HCEC 1CT (cell line): ENCODE results near the gene UFD1.

Experiments
- DNase-seq: peaks from one replicate; pipeline ENCODE4 v3.0.0-alpha.2; 2017

UFD1 gene

DNA sequence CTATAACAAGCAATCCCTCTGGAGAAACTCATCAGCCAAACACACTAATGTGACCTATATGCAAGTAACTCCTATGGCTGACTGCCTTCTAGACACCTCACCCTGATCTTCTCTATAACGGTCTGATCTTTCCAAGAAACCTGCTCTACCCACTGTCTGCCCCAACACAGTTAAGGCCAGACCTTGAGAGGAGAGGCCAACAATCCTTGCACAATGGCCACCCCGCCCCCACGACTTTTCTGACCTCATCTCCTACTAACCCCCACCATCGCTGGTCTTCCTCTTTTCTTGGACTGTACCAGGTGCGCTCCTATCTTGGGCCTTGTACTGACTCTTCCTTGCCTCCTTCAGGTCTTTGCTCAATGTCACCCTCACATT, 59.9 kb downstream of the UFD1 start:
- DNase-seq, result no peak

DNA sequence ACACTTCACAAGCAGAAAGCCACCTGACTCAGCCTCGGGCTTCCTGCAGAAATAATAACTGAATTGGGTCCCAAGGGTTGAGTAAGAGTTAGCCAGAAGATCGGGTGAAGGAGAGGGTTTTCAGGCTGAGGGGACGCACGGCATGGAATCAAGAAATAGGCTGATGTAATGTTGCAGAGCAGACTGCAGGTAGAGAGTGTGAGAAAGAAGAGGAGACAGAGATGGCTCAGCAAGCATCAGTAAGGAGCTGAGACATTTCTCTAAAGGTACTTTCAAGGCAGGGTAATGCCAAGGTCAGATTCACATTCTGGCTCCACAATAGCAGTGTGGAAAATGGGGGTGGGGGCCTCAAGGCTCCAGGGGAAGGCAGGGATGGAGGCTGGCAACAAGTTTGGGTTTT, 66.1 kb downstream of the UFD1 start:
- DNase-seq, result no peak

DNA sequence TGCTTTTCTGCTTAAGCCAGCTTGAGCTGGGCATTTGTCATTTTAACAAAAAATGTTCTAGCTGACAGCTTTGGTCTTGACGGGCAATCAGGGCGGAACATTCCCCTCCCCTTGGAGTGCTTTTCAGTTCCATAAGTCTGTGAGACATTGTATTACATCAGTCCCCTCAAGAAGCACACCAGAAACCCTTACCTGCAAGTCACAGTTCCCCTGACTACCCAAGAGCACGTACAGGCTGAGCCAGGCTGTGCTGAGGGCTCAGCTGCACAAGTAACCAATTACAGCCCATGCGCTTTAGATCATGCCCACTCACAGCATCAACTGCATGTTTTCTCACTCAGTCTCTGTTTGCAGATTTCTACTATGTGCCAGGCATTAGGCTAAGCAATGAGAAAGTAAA, 66.5 kb downstream of the UFD1 start:
- no peak for DNase-seq

DNA sequence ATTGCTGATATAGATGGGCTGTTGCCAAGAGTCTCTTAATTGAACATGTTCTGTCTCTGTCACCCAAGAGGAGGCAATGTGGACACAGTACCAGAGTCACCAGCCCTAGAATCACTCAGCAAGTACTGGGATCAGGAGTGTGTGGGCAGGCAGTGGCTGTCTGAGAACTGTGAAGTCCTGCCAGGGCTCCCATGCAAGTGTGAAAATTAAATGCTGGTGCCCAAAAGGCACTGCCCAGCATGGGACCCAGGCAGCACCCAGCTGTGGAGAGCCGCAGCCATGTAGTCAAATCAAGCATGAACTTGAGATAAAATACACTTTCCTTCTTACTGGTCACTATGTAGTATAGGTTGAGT, 67.3 kb downstream of the UFD1 start:
- DNase-seq, result no peak

DNA sequence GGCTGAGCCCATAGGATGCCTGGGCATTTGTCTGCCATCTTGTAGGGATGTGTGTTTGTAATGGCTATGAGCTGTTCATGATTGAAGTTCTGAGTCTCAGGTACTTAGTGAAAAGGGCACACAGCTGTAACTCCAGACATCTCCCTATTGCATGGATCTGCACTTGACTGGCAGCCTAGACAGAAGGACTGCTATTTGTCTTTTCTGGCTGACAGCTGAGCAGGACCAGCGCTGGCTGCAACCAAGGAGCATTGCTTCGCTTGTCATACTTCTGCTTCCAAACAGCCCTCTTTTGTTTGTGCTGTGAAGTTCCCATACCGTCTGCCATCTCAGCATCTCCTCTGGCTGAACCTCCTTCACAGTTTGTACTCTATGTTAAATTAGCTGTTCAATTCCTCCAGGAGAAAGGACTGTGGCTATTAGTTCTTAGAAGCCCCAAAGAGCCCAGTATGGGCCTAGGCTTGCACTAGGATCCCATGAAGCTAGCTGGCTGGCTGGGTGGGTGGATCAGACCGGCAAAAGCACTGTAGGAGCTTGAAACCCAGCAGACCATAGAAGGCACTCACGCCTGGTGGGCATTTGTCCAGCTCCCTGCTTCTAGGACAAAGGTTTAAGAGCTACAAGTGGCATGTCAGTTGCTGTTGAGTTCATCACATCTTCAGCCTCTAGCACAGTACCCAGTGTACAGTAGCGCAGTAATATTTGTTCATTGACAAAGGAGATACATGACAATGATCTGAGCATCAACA, 67.9 kb downstream of the UFD1 start:
- no peak for DNase-seq

DNA sequence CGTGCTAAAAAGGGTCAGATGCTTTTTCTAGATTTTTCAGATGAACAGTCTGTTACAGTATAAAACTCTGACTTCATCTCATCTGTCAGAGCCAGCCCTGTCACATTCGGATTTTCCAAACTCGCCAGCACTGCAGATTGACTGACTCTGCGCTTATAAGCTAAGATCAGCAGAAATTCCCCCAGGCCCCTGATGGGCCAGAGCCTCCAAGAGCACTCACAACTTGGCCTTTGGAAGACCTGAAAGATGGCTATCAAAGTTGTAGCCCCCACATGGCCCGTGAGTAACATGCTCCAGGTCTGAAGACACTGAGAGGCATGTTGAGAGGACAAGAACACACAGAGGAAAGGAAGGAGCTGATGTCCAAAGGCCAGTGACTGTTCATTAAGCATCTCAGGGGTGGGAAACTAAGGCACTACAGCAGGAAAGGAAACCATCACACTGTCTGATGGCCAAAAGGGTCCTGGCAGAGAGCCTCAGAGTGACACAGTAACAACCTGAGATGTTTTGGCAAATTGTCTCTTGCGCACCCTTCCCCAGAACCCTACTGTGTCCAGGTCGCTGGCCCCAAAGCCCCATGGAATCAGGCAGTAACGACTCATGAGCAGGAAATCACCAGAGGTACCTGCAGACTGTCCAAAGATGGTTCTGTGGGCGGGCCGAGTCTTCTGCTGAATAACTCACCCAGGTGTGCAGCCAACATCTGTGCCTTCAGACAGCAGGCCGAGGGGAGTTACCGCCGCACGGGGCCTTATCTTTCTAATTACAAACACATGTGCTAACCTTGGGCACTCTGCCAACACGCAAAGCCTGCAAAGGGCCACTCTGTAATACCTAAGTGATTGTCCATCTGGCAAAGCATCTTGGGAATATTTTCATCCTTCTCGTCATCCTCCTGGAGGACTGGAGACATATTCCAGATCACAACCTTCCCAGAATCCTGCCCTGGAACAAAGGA, 71.1 kb downstream of the UFD1 start:
- DNase-seq, result no peak

DNA sequence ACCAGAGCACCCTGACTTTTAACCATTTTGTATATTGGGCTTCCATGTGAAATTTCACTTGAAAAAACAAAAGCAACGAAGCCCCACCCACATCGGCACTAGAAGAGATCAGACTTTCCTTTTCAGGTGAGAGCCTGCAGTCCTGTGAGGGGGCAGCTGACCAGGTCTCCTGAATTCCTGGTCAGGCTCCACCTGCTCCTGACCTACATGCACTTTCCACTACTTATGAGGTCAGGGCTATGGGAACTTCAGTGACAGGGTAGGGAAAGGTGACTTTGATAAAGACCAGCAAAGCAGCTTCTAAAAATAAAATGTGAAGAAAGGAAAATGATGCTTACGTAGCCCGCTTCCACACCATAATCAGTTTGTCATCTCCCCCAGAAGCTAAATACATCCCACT, 72.1 kb downstream of the UFD1 start:
- DNase-seq, result no peak

DNA sequence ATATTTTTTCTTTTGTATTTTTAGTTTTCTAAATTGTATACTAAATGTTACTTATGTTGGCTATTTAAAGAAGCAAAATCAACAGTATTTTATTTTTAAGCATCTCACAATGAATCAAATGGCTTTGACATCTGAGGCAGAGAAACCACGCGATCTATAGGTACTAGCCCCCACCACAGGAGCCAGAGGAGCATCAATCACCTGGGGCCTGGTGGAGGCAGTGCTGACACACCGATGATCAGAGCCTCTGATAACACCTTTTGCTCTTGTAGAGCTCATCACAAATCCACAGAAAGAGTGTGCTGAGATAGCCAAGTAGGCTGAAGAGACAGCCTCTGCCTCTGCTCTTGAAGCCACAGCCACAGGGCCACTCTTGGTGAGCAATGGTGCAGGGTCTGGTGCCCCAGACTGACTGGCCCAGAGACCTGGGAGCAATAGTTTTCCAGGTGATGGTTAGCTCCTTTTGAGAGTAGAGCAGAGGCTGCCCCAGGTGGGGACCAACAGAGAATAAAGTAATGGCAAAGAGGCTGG, 72.6 kb downstream of the UFD1 start:
- no peak for DNase-seq

DNA sequence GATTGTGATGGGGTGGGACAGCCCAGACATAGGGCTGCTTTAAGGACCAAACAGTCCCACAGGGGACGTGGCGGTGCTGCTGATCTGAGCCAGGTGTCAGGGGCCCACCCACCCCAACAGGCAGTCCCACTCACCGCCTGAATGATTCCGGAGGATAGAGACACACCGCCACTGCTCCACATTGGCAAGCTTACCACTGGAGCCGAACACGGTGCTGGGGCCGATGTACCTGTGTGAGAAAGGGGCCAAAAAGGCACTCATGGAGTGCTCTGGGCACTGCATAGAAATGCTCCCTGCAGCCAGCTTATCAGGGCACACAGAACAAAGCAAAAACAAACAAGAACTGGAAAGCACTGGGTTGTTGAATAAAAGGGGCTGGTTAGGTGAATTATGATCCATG, 73.3 kb downstream of the UFD1 start:
- no peak for DNase-seq

DNA sequence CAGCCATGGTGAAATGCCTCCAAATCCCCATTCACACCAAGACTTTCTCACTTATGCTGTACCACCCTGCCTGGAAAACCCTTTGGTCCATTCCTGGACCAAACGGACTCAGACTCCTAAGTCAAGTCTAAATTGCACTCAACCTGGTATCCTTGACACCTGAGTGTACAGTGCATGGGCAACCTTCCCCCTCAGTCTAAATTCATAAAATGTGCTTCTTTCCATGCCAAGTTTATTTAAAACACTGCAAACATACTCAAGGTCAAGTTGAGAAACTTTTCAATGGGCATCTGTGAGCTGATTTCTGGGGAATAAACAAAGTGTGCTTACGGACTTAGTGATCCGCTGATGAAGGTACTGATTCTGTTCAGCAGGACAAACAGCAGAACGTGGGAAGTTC, 73.9 kb downstream of the UFD1 start:
- no peak for DNase-seq

DNA sequence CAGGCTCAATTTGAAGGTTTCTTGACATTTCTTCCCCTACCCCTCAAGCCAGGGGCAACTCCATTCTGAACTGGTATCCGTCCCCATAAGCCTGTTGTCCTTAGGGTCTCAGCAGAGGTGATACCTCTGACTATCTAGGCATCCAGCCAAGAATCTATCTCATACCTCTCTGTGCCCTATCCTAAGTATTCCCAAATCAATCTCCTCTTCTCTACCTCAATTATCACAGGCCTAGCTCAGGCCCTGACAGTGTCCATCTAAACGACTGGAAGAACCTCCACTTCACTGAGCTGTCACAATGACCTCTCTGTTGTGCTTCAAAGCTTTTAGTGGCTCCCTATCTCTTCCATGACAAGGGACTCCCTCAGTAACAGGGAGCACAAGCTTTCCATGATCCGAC, 74.3 kb downstream of the UFD1 start:
- no peak for DNase-seq

DNA sequence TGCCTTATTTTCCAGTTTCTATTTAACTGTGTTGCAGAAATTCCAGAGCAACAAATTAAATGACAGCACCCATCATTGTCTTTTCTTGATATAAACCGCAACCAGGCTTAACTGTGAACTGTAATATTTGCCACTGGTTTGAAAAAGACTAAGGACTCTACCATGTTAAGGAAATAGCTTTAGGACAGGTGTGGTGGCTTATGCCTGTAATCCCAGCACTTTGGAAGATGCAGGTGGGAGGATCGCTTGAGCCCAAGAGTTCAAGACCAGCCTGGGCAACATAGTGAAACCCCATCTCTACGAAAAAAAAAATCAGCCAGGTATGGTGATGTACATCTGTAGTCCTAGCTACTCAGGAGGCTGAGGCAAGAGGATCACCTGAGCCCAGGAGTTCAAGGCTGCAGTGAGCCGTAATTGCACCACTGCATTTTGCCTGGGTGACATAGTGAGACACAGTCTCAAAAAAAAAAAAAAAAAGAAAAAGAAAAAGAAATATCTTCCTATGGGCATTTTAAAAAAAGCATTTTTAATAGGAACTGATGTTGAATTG, 76.3 kb downstream of the UFD1 start:
- DNase-seq, result no peak

DNA sequence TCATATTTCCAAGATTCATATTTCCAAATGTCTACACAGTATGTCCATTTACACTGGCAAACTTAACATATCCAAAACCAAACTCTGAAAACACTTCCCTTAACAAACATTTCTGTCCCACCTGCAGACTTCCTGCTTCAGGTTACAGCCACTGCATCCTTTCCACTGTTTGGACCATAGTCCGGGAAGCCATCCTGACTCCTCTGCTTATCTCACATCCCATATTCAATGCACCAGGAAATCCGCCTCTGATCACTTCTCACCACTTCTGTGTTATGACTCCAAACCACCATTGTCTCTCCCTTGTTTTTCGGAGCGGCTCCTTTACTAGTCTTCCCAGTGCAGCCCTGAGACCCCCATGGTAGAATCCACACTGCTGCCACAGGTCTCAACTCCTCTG, 77.5 kb downstream of the UFD1 start:
- no peak for DNase-seq

DNA sequence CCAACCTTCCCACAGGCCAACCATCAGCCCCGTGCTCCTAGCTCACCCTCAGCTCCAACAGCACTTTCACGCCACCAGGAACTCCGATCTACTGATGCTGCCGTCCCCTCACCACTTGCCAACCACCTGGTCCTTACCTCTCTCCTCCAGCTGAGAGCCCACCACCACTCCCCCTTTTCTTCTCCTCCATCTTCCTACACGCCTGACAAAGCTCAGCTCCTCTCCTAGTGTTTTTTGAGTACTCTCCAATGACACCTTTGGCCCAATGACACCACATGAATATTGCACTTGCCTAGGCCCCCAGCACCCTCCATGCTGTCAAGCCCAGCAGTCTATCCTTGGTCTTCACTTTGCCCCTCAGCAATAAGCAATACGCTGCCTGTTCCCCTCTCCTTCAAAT, 78.1 kb downstream of the UFD1 start:
- DNase-seq, result no peak
